Measurements from ENCODE around the gene MTERF2.
A peak's percentile ranks its signal among the peaks of the same experiment; 100 is the strongest.

Gene MTERF2

DNA sequence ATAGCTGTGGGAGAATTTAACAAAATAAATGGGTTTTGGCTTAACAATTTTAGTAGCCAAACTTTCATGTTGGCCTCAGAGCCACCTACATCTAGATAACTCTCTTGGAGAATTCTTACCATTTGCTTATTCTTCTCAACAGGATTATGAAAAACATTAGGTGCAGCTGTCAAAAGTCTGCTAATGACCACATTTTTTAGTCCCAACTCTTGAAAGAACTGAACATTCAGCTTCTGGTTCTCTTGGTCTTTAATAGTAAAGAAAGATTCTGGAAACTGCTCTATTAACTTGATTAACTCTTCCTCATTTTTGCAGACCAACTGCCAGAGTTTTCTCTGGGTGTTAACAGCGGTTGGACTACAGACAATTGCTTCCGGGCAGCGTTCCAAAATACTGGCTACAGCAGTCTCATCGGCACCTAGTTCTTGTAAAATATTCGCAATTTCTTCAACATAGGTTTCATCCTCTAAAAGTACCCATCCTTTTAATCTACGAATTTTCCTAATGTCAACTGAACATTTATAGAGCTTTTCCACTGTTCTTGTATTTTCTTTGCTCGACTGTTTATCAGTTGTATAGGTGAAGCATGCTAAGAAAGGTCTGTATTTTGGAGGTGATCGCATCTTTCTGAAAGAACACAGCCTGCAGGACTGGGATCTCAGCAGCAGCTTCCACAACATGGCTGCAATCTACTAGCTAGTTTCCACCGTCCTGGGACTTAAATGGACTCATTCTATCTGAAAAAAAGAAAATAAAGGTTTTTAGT is 8.7 kb downstream of the MTERF2 start:
- peak; percentile 53 for DNase-seq (ENCODE audit: low read depth)
- no peak for TF ChIP-seq CTCF (conservative IDR thresholded peaks at IDR 0.05; ENCODE audit: low read length)
- no peak overlapping the region for H3K4me3 ChIP-seq (ENCODE audit: low read length)

GRCh38 chr12:106976668-106977067 is 10.3 kb downstream of the MTERF2 start:
- no peak for TF ChIP-seq CTCF (conservative IDR thresholded peaks at IDR 0.05; ENCODE audit: low read length)
- H3K4me3 ChIP-seq (ENCODE audit: low read length) = no peak overlapping the region
- DNase-seq (ENCODE audit: low read depth) = no peak

DNA sequence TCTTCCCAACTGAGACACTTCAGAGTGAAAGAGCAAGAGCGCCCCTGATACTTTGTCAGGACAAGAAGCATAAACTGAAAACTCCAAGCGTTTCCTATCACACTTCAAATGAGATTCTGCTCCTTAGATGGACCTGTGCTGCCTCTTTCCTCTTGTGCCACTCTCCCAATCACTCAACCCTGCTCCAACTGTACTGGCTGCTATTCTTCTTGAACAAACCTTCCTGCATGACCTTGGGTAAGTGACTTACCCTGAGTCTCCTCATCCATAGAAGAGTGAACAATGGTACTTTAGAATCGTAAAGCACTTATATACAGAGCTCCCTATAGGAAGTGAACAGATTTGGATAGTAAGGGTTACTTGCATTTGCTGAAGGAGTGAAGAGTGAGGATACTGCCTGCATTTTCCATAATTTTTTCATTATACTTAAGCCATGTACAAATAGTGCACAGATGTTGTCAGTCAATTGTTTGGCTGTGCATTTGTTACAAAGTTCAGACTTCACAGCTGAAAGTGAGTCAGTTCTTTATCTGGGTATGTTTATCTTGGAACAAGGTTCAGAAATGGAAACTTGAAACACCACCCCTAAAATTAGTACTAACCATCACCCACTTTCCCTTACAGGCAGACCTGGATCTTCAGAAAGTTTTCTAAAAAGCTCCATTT is 10.8 kb downstream of the MTERF2 start:
- DNase-seq (ENCODE audit: low read depth) = peak; percentile 40
- no peak overlapping the region for H3K4me3 ChIP-seq (ENCODE audit: low read length)
- no peak for TF ChIP-seq CTCF (conservative IDR thresholded peaks at IDR 0.05; ENCODE audit: low read length)

DNA sequence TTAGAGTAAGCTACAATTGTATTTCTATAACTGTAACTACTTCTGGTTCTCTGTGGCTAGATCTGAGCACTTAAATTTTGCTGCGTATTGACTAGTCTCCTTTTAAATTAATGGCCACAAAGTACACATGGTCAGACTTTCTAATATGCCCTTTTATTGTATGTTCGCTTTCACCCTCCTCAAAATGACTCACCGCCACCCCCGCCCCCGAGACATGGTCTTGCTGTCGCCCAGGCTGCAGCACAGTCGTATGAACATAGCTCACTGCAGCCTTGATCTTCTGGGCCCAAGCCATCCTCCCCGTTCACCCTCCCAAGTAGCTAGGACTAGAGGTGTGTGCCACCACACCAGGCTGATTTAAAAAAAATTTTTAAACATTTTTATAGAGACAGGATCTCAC is 11.8 kb downstream of the MTERF2 start:
- no peak overlapping the region for H3K4me3 ChIP-seq (ENCODE audit: low read length)
- TF ChIP-seq CTCF (conservative IDR thresholded peaks at IDR 0.05; ENCODE audit: low read length) = no peak
- no peak for DNase-seq (ENCODE audit: low read depth)

DNA sequence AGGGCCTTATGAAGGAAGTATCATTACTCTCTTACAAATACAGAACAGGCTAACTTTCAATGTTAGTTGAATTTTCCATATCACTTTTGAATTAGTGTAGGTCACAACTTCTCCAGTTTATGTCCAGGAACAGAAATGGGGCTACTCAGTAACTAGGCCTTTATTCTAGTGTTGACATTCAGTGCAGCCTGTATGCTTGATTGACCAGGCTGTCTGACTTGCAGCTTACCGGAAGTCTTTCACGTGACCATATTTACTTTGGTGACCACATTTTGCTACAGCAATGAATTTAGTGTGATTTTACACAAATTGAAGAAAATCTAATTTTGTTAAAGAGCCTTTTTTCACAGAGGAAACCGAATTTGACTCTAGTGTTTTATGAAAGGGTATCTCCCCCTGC is 12.4 kb downstream of the MTERF2 start:
- no peak for DNase-seq (ENCODE audit: low read depth)
- no peak for TF ChIP-seq CTCF (conservative IDR thresholded peaks at IDR 0.05; ENCODE audit: low read length)
- no peak overlapping the region for H3K4me3 ChIP-seq (ENCODE audit: low read length)

DNA sequence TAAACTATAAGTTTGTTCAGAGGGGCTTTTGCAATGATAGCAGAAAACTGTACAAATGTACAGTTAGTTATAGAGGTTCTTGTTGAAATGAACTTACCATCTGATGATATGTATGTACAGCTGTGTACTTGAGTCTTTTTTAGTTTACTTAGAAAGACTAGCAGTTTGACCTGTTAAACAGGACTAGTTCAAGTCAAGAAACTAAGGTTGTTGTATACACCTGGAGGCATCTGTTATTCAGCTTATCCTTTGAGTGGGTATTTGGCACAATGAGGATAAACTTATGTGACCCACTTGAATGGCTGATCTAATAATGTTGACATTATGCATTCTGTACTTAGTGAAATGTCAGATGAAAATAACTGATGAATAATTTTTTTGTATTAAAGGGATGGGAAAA is 13.4 kb downstream of the MTERF2 start:
- DNase-seq (ENCODE audit: low read depth) = no peak
- no peak overlapping the region for H3K4me3 ChIP-seq (ENCODE audit: low read length)
- no peak for TF ChIP-seq CTCF (conservative IDR thresholded peaks at IDR 0.05; ENCODE audit: low read length)

DNA sequence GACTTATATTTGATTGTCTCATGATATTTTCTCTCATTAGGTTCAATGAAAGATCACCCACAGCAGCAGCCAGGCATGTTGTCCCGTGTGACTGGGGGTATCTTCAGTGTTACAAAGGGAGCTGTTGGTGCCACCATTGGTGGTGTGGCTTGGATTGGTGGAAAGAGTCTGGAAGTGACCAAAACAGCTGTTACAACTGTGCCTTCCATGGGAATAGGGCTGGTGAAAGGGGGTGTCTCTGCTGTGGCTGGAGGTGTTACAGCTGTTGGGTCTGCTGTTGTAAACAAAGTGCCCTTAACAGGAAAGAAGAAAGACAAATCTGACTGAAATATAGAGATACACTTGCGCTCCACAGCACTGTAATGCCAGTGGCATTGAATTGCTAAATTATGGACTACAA is 15.9 kb downstream of the MTERF2 start:
- DNase-seq (ENCODE audit: low read depth) = no peak
- H3K4me3 ChIP-seq (ENCODE audit: low read length) = no peak overlapping the region
- no peak for TF ChIP-seq CTCF (conservative IDR thresholded peaks at IDR 0.05; ENCODE audit: low read length)

All from AG10803 (cell line).